OCI-LY7 (cell line): ENCODE measurements around the gene TSPAN19. TPM values are rescaled to one million over a fixed set of nuclear protein-coding genes. Genes with fewer than 3 reads are reported as not detected.

ENCODE experiments used
- BruUV-seq: library from RNA; stranded (reverse); fragments of 400-500 nt; replicated peaks from 2 replicates; lab custom pipeline; 2021; lab: Mats Ljungman, UMichigan
- CTCF ChIA-PET: fragments of 300-600 bp; sonication (Branson Sonifier 250); formaldehyde crosslinking; loops from one replicate; lab custom pipeline; 2022; ENCODE audit warnings: antibody characterized with exemption; ENCODE audit not compliant: unreplicated experiment; lab: Charles Lee
- POLR2A ChIA-PET: fragments of 300-600 bp; sonication (Branson Sonifier 250); formaldehyde crosslinking; loops from one replicate; lab custom pipeline; 2022; ENCODE audit warnings: antibody characterized with exemption; lab: Charles Lee
- DNase-seq: peaks from one replicate; pipeline ENCODE4 v3.0.0-alpha.2; 2015; ENCODE audit warnings: low spot score
- H2AFZ ChIP-seq: fragments of 200-600 bp; sonication (generic), shearing (Covaris generic); 2 replicates; pipeline ENCODE4 v1.6.1; 2014; ENCODE audit warnings: mild to moderate bottlenecking, antibody characterized with exemption, low read length, moderate library complexity
- H3K27ac ChIP-seq: fragments of 200-600 bp; sonication (generic); 2 replicates; pipeline ENCODE4 v1.5.1; 2014; ENCODE audit warnings: mixed run types, low read depth, mild to moderate bottlenecking, moderate library complexity, low read length, inconsistent platforms; ENCODE audit not compliant: poor library complexity, severe bottlenecking
- H3K36me3 ChIP-seq: fragments of 200-600 bp; sonication (generic); 2 replicates; pipeline ENCODE4 v1.6.1; 2014; ENCODE audit warnings: mild to moderate bottlenecking, antibody characterized with exemption, low read length, moderate library complexity, mixed read lengths; ENCODE audit not compliant: insufficient read depth
- H3K4me1 ChIP-seq: fragments of 200-600 bp; sonication (generic); 2 replicates; pipeline ENCODE4 v1.5.1; 2014; ENCODE audit warnings: mild to moderate bottlenecking, low read length; ENCODE audit not compliant: insufficient read depth, poor library complexity, severe bottlenecking
- H3K4me2 ChIP-seq: fragments of 200-600 bp; sonication (generic); 2 replicates; pipeline ENCODE4 v1.6.1; 2014; ENCODE audit warnings: mild to moderate bottlenecking, low read length
- H3K4me3 ChIP-seq: fragments of 200-600 bp; sonication (generic); 2 replicates; pipeline ENCODE4 v1.5.1; 2014; ENCODE audit warnings: mild to moderate bottlenecking, low read depth, low read length; ENCODE audit not compliant: poor library complexity, severe bottlenecking
- H3K79me2 ChIP-seq: fragments of 200-600 bp; sonication (generic); 2 replicates; pipeline ENCODE4 v1.6.1; 2016; ENCODE audit warnings: low read depth, mild to moderate bottlenecking, low read length, moderate library complexity, mixed read lengths; ENCODE audit not compliant: insufficient read depth
- H3K9me2 ChIP-seq: fragments of 200-600 bp; sonication (generic); 2 replicates; pipeline ENCODE4 v1.6.1; 2016; ENCODE audit warnings: mild to moderate bottlenecking, low read length, mixed read lengths; ENCODE audit not compliant: insufficient read depth
- H3K9me3 ChIP-seq: fragments of 200-600 bp; sonication (generic); 2 replicates; pipeline ENCODE4 v1.6.1; 2014; ENCODE audit warnings: mild to moderate bottlenecking, mixed run types, low read length, mixed read lengths
- H4K20me1 ChIP-seq: fragments of 200-600 bp; sonication (generic); 2 replicates; pipeline ENCODE4 v1.6.1; 2014; ENCODE audit warnings: mild to moderate bottlenecking, antibody characterized with exemption, low read length, moderate library complexity, mixed read lengths; ENCODE audit not compliant: insufficient read depth
- EZH2phosphoT487 ChIP-seq: fragments of 200-600 bp; sonication (generic); IDR thresholded peaks from 2 replicates; pipeline ENCODE4 v1.6.1; 2018; ENCODE audit warnings: low read depth, borderline replicate concordance, mild to moderate bottlenecking, mixed run types, antibody characterized with exemption, low read length, moderate library complexity, mixed read lengths
- intact Hi-C: fragments of 100-400 bp; cut with micrococcal nuclease; formaldehyde crosslinking; loops from one replicate; pipeline ENCODE4 v1.10.0; 2022; ENCODE audit not compliant: unreplicated experiment
- total RNA-seq, 2 experiments: library from RNA; depleted of rRNA in 1 of 2; stranded (reverse); fragments of >200 nt in 1 of 2; shearing (Covaris generic) in 1 of 2; gene quantifications; 2 replicates each; pipeline ENCODE4 v1.2.3, GENCODE V29; 2014 to 2022
- TF ChIP-seq, protein P1 (sequence below): fragments of 200-600 bp; sonication (generic); conservative IDR thresholded peaks from 2 replicates; pipeline ENCODE4 v1.5.1; 2014; ENCODE audit warnings: mild to moderate bottlenecking, antibody characterized with exemption, low read length, moderate library complexity, mixed read lengths

Gene TSPAN19
- total RNA-seq, 2 experiments from 2014 or later: not detected

DNA sequence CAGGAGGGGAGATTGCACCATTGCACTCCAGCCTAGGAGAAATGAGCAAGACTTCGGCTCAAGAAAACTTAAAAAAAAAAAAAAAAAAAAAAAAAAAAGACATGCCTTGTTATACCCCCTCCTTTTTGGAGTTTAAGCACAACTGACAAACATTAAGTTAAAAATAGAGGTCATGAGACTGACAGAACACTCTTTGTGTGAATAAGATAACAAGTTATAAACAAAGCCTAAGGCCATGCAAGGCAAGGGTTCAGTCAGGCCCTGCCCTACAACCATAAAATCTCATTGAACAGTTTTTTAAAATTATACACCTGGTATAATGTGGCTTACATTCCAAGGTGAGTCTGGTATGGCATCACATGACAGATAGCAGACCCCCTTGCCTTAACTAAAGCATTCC is 39.3 kb downstream of the TSPAN19 start:
- Histone ChIP-seq H3K4me2 (no peak overlapping the region), H3K9me2 (no peaks in the 10 kb centered on the region), H3K79me2 (no peaks in the 10 kb centered on the region), H2AFZ (no peak overlapping the region), H3K36me3 (no peaks in the 10 kb centered on the region), H3K9me3 (no peaks in the 10 kb centered on the region), H3K27ac (no peak overlapping the region), H4K20me1 (no peaks in the 10 kb centered on the region), H3K4me3 (no peak overlapping the region), H3K4me1 (no peaks in the 10 kb centered on the region)
- CTCF ChIA-PET: no interaction called here
- TF ChIP-seq EZH2phosphoT487: no peak
- TF ChIP-seq, protein P1, sequence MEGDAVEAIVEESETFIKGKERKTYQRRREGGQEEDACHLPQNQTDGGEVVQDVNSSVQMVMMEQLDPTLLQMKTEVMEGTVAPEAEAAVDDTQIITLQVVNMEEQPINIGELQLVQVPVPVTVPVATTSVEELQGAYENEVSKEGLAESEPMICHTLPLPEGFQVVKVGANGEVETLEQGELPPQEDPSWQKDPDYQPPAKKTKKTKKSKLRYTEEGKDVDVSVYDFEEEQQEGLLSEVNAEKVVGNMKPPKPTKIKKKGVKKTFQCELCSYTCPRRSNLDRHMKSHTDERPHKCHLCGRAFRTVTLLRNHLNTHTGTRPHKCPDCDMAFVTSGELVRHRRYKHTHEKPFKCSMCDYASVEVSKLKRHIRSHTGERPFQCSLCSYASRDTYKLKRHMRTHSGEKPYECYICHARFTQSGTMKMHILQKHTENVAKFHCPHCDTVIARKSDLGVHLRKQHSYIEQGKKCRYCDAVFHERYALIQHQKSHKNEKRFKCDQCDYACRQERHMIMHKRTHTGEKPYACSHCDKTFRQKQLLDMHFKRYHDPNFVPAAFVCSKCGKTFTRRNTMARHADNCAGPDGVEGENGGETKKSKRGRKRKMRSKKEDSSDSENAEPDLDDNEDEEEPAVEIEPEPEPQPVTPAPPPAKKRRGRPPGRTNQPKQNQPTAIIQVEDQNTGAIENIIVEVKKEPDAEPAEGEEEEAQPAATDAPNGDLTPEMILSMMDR: no peak
- no TSS peak for BruUV-seq
- POLR2A ChIA-PET: interaction anchor here (0.6 kb wide), 1 partner anchor 113 kb away, joined by 3 read pairs; no protein-coding TSS in a partner anchor
- DNase-seq: no peak
- intact Hi-C loops: no loop called here

DNA sequence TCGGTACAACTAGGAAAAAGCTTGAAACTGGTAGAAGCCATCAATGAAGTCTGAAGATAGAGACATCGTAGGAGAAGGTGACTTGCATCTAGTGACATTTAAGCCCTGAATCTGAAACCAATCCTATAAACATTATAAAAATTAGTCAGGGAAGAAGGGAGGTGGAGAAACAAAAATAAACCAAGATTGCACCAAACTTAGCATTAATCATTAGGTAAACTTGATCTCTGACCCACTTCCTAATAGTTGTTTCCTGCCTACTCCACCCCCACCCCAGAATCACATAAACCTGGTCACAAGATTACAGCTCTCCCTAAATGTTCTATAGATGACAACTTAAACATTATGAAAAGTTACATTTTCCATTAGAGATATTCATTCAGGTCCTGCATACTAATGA is 40.4 kb downstream of the TSPAN19 start:
- POLR2A ChIA-PET: no interaction called here
- no peaks in the 10 kb centered on the region for H3K9me3 ChIP-seq
- CTCF ChIA-PET: no interaction called here
- no peak overlapping the region for H3K4me2 ChIP-seq
- intact Hi-C loops: no loop called here
- H3K36me3 ChIP-seq: no peaks in the 10 kb centered on the region
- no peaks in the 10 kb centered on the region for H3K9me2 ChIP-seq
- H3K4me1 ChIP-seq: no peaks in the 10 kb centered on the region
- no peaks in the 10 kb centered on the region for H4K20me1 ChIP-seq
- DNase-seq: no peak
- no peaks in the 10 kb centered on the region for H3K79me2 ChIP-seq
- no peak overlapping the region for H3K4me3 ChIP-seq
- TF ChIP-seq, protein P1: no peak
- TF ChIP-seq EZH2phosphoT487: no peak
- no TSS peak for BruUV-seq
- no peak overlapping the region for H2AFZ ChIP-seq
- no peak overlapping the region for H3K27ac ChIP-seq

DNA sequence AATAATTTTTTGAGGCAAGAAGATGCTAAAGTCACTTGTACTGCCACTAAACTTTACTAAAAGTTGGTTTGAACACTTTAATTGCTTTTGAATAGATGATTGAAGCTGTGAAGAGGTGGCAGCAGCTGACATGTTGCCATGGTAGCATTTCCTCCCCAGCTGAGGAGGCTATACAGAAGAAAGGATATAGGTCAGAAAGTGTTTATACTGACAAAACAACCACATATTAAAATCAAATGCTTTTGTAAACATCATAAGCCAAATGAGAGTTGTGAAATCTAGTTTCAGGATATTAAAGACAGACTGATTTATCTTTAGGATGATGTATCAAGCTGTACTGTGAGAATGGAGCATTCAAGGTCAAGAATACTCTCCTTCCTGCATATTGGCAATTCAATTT is 41.7 kb downstream of the TSPAN19 start:
- CTCF ChIA-PET: interaction anchor here (0.6 kb wide), 1 partner anchor 68 kb away, joined by 3 read pairs; no protein-coding TSS in a partner anchor

More for the DNA sequence above, 41.7 kb downstream of the TSPAN19 start:
- no peaks in the 10 kb centered on the region for H3K36me3 ChIP-seq
- no peaks in the 10 kb centered on the region for H3K9me2 ChIP-seq
- intact Hi-C loops: no loop called here
- no peaks in the 10 kb centered on the region for H4K20me1 ChIP-seq
- POLR2A ChIA-PET: interaction anchor here (0.8 kb wide), 1 partner anchor 46 kb away, joined by 3 read pairs; no protein-coding TSS in a partner anchor
- no peaks in the 10 kb centered on the region for H3K9me3 ChIP-seq
- H3K4me1 ChIP-seq: no peaks in the 10 kb centered on the region
- no peak overlapping the region for H3K27ac ChIP-seq
- BruUV-seq: no TSS peak
- no peak overlapping the region for H3K4me2 ChIP-seq
- H3K4me3 ChIP-seq: no peak overlapping the region
- H3K79me2 ChIP-seq: no peaks in the 10 kb centered on the region
- no peak overlapping the region for H2AFZ ChIP-seq
- no peak for TF ChIP-seq EZH2phosphoT487
- no peak for DNase-seq
